ENCODE results near the gene TGFB3. TPM values are rescaled to one million over a fixed set of nuclear protein-coding genes. Genes with fewer than 3 reads are reported as not detected.

TGFB3 gene
- total RNA-seq, 1 donor from 2014 or later, result 0.91 TPM

DNA sequence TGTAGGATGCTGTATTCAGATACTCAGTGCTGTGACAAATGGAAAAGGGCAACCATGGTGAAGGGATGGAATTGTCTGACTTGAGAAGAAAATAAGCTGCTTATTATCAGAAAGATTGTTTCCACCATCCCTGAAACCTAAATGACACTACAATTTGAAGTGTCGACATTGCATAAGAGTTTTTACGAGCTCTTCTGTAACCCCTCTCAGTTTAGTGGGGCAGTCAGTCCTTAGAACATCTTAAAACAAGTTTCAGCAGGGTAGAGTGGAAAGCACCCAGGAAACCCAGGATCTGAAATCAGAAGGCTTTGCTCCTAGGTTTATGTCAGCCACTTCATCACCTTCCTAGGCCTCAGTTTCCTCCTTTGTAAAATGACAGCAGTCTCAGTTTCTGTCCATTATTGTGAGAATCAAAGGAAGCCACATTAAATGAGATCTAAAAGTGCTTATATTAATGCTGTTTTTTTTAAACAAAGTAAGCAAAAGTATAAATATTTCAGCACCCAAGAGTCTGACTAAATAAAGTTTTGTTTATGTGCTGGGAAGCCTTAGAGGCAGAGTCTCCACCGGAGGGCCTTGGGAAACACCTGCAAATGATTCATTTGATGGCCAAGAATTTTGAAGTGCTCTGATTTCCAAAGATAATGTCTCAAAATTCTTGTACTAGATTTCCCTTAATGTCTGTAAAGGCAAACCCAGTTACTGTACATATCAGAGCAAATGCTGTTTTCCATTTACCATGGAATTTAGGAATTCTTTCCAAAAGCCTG lies 5.6 kb upstream of the TGFB3 start:
- intact Hi-C loops (cut with micrococcal nuclease), result loop anchor here (2.0 to 5.0 kb wide), 4 partner anchors 780 to 1495 kb away; partner anchors contain the start of genes AHSA1, GSTZ1, ISCA2 and NPC2

DNA sequence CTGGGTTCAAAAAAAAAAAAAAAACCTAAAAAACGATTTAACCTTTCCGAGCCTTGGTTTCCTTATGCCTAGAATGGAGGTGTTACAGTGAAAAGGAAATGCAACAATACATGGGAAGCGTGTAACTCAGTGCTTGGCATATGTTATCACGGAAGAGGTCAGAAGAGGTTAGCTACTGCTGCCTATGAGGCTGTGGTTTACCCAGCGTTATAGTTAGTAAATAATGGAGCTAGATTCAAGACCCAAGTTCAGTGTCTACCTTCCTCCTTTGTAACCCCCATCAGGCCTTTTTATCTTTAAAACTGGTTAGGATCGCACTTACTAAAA lies 4.6 kb upstream of the TGFB3 start:
- intact Hi-C loops (cut with micrococcal nuclease), result loop anchor here (2.0 to 5.0 kb wide), 4 partner anchors 781 to 1494 kb away; partner anchors contain the start of genes AHSA1, GSTZ1, ISCA2 and NPC2

DNA sequence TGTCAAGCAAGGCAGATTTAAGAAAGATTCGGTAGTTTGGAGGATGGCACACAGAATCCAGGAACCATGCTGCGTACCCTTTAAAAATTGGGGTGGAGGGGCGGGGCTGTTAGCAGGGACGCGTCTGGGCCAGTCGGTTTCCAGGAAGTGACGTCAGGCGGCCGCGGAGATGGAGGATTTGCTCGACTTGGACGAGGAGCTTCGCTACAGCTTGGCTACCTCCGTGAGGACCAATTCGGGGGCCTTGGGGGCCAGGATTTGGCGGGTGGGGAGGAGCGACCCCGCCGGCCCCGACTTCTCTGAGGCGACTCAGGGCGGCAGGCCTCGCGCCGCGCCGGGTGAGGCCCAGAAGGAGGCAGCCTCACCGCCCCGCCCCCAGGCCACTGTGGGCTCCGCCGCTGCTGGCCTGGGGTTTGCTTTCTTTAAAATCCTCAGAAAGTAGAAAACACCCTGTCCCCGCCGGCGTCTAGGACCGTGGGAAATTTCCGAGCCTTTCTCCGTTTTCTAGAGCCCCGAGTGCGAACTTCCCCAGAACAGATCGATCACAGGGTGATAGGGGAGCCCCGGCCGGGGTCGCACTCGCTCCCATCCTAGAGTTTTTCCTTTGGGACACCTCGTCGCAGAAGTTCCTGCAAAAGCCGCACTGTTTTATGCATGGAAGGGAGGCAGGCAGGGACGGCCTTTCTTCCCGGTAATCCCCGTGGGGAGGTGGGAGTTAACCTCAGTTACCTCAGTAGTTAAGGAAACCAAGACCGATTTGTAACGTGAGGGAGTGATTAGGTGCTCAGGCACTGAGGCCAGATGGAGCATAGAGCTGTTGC lies 4.0 kb upstream of the TGFB3 start, which contains the start of gene IFT43:
Gene IFT43, plus strand, starts transcription at position 146 of the 821 bp plus-strand sequence. Its CDS starts 24 bp downstream, at position 170.
- intact Hi-C loops (cut with micrococcal nuclease), result loop anchor here (1.0 to 5.0 kb wide), 6 partner anchors 165 to 1494 kb away; partner anchors contain the start of genes AHSA1, GPATCH2L, GSTZ1 and ISCA2

DNA sequence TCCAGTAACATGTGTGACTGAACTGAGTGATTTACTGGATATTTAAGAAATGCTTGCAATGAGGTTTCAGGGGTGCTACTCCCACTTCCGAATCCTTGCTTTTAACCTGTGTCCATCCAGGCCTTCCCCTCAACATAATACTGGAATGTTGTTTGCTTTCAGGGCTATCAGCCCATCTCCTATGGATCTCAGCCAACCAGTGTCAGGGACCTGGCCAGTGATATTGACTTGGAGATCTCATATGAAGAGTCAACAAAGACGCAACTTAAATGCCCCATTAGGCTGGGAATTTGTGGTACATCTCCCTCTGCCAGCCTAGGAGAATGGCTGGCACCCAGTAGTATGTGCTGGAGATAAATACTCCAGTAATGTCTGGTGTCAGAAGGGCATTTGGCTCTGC lies 2.9 kb upstream of the TGFB3 start:
- intact Hi-C loops (cut with micrococcal nuclease), result loop anchor here (1.0 to 5.0 kb wide), 7 partner anchors 167 to 1492 kb away; partner anchors contain the start of genes AHSA1, GPATCH2L, ISCA2 and NEK9

DNA sequence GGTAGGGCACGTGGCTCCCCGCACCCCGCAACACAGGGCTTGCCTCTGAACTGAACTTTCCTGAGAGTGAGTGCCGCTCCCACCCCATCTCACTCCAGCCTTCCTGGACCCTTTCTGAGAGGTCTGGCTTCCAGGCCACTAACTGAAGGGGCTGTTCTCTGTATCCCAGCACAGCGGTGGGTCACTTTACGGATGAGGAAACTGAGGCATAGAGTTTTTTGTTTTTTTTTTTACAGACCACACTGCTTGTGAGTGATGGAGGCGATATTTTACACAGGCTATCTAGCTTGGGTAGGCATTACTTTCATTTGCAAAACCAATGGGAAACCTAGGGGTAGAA lies 1.2 kb upstream of the TGFB3 start:
- intact Hi-C loops (cut with micrococcal nuclease), result loop anchor here (5.0 kb wide), 2 partner anchors 856 to 979 kb away; partner anchors contain the start of gene NEK9

DNA sequence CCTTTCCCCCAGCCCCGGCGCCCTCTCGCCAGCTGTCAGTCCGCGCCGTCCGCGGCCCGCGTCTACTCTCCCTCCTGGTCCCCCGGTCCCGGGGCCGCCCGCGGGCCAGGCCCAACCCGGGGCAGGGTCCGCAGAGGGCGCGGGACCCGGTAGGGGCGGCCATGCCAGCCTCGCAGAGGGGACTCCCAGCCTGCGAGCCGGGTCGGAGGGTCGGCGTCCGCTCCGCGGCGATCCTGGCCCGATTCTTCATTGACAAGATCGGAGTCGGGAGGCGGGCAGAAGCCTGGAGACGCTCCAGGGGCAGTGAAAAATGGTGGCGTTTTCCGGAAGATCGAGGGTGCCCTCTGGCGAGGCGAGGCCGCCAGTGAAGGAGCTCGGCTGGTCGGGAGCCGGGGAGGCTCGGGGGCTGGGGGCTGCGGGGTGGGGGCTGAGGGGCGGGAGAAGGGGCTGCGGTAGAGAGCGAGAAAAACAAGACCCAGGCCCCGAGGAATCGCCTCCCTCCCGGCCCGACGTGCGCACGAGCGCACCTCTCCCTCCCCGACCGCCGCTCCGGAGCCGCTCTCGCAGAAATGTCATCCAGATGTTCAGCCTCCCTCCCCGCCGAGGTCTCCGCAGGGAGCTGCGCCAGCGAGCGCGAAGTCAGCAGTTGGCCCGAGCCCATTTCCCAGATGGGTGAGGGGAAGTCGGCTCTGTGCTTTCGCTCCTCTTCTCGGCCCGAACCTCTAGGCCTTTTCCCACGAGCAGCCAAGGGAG lies 647 bp upstream of the TGFB3 start:
- intact Hi-C loops (cut with micrococcal nuclease), result loop anchor here (1.0 to 5.0 kb wide), 5 partner anchors 76 to 980 kb away; partner anchors contain the start of gene NEK9

DNA sequence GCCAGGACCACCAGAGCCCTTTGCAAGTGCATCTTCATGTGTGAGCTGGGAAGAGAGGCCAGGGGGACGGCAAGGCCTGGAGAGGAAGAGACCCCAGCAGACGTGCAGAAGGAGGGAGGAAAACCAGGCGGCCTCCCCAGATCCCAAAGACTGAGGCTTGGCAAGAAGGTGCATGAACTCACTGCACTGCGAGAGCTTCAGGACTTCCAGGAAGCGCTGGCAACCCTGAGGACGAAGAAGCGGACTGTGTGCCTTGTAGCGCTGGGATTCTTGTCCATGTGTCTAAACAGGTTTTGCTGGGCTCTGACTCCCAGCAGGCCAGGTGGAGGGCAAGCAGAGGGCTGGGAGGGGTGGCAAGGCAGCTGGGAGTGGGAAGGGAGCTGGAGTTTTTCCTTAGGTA lies 939 bp downstream of the TGFB3 start:
- intact Hi-C loops (cut with micrococcal nuclease), result loop anchor here (5.0 kb wide), 2 partner anchors 854 to 981 kb away; partner anchors contain the start of gene NEK9

DNA sequence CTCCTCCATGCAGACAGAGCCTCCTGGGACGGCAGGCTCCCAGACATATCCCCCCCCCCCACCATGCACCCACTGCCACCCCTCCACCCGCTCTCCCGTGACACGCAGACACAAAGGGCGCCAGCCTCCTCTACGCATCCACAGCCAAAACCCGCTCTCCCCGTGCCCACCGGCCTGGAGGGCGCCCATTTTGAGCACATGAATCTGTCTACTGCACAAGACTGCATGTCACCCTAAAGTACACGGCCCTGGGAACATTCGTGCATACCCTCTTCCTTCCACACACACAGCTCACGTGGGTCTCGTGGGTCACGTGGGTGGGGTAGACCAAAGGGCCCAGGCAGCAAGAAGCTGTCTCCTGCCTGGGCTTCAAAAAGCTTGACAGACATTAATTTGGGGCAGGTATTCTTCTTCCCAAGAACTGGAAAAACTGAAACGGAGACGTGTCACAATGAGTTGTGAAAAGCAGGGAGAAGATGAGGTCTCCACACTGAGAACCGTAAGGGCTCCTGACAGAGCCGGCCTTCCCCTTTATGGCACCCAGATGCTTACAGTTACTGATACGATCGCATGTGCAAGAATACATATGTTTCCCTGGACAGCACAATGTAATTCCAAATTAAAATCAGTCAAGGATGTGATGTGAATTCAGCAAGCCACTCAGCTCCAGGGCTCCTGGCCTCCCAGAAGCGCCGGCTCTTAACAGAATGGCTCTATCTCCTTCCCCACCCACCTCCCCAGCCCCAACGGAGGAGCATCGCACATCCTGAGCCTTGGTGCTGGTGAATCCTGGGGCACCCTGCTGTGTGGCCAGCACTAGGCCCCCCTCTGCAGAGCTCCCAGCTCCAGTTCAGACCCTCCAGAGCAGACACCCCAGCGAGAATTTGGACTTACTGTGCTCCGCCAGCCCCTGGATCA lies 1.9 kb downstream of the TGFB3 start:
- intact Hi-C loops (cut with micrococcal nuclease), result loop anchor here (5.0 kb wide), 2 partner anchors 853 to 982 kb away; partner anchors contain the start of gene NEK9

DNA sequence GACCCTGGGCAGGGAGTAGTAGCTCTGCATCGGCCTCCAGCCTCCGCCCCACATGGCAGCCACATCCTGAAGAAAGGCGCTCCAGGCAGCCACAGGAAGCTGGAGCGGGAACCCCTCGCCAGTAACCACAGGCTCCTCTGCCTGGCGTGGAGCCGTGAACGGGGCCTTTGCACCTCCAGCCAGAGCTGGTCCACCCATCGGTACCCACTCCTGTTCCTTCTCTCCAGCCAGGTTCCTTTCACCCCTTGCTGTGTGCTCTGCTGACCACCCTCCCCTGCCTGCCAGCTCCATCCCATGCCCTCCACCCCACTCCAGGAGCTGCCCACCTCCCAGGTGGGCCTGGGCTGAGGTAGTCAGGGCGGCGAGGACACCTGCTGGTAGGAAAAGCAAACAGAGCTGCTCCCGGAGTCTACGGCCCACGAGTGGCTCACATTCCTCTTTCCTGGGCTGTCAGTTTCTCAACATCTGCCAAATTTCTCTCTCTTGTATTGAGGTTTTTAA lies 2.7 kb downstream of the TGFB3 start:
- intact Hi-C loops (cut with micrococcal nuclease), result no loop called here

DNA sequence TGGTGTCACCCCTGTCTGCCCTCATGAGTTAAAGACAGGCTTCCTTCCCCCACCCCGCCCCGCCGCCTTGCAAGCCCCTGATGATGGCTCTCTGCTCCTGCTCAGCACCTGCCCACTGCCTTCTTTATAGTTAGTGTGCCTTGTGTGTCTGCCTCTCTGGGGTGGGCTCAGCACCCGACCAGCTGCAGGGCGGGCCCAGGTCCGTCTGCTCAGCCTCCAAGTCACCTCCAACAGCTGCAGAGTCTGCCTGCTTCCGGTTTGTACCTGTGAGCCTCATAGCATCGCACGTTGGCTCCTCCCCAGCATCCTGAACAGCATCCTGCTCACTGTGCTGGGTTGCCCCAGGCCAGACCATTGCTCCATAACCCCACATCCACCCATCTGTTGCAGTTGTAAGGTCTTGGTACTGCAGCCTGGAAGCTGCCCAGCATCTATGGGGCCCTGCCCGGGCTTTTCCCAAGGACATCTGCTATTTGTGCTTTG lies 3.5 kb downstream of the TGFB3 start:
- intact Hi-C loops (cut with micrococcal nuclease), result no loop called here

DNA sequence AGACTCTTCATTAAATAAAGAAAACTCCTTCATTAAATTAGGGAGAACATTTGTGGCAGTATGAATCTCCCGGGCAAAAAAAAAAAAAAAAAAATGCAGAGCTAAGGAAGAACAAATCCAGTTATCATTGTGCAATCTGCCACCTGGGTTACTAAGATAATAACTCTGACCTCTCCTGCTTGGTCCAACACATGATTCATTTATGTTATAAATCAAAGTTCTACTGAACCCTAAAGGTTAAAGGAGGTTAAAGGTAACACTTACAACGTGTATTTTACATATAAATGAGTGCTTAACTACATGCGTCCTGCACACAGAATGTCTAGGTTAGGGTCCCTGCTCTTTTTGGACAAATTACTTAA lies 4.2 kb downstream of the TGFB3 start:
- intact Hi-C loops (cut with micrococcal nuclease), result no loop called here

DNA sequence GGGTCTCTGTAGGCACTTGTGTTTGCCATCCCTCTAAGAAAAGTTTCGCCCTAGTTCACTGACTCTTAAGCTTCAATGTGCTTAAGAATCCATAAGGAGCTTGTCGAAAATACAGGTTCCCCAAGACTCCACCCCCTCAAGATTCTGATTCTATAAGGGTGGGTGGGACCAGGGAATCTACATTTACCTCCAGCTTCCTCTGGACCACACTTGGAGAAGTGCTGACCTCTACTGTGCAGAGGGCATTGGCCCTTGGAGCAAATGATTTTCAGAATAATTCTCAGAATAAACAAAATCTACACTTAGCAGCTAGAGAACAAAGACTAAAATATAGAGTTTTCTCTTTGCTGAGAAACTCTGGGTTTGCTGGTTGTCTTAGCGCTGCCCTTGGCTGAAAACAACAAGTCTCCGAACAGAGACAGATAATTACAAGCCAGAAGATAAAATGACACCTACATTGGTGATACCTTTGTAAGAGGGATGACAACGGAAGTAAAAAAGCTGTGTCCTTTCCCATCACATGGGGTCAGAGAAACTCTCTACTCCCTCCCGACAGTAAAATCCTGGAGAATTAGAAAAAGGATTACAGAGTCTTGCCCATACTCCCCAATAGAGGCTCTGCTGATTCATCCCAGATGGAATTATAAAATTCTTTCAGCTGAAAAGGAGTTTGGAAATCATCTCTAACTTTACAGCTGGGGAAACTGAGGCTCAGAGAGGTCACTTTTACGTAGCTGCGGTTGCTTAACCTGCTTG lies 4.8 kb downstream of the TGFB3 start:
- intact Hi-C loops (cut with micrococcal nuclease), result no loop called here

DNA sequence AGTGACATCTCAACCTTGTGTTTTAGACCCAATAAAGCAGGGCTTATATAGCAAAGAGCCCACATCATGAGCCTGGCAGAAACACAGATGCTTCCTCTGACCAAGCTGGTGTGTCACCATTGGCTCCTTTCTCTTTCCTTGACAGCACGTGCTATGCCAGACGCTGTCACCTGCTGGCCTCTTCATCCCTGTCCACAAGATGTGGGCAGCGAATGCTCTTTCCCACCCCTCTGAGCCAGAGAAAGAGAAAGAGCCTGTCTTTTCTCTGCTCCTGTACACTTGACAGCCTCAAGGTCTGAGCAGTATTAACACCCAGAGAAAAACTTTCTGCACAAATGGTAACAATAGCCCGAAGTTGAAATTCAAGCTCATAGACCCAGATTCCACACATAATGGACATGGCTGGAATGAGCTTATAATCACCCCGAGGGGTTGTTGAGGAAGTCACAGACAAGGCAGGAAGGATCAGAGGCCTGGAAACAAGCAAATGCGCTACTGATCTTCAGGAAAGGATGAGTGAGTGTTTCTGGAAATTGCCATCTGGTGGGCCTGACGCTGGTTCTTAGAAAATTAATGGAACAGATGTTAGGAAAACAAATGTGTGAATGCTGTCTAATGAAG lies 8.9 kb downstream of the TGFB3 start:
- intact Hi-C loops (cut with micrococcal nuclease), result no loop called here

DNA sequence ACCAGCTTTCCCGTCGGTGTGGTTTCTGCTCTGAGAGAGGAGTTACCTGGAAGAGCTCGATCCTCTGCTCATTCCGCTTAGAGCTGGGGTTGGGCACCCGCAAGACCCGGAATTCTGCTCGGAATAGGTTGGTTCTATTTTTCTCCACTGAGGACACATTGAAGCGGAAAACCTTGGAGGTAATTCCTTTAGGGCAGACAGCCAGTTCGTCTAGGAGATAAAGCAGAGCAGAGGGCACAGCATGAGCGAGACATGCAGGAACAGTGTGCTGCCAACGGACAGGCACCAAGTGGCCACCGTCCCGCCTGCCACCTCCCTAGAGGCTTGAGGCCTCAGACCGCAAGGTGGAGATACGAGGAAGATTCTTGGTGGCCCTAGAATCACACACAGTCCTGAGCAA lies 10.3 kb downstream of the TGFB3 start:
- intact Hi-C loops (cut with micrococcal nuclease), result no loop called here

DNA sequence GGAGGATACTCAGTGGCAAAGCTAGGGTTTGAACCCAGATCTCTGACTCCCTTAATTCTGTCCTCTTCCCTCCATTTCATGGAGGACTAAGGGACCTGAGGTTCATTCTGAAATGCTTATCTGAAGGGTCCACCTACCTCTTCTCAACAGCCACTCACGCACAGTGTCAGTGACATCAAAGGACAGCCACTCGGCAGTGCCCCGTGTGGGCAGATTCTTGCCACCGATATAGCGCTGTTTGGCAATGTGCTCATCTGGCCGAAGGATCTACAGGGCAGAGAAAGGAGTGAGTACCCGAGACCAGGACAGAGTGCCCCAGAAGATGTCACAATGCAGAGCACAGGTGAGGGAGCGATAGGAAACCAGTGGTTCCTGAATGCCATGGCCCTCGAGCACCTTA lies 10.8 kb downstream of the TGFB3 start:
- intact Hi-C loops (cut with micrococcal nuclease), result no loop called here

DNA sequence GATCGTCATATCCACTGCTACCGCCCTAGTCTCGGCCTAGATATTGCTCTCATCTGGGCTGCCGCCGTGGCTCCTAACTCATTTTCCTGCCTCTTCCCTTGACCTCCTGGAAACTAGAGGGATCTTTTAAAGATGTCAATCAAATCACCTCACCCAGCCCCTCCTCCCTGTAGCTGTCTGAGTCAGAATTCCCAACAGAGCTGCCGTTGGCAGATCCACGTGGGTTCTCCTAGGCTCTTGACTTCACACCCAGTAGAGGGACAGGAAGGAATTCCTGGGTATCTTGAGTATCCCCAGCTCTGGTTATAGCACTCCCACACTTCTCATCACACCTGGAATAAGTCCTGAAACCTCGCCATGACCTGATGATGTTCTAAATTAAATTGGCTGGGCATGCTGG lies 11.9 kb downstream of the TGFB3 start:
- intact Hi-C loops (cut with micrococcal nuclease), result no loop called here

DNA sequence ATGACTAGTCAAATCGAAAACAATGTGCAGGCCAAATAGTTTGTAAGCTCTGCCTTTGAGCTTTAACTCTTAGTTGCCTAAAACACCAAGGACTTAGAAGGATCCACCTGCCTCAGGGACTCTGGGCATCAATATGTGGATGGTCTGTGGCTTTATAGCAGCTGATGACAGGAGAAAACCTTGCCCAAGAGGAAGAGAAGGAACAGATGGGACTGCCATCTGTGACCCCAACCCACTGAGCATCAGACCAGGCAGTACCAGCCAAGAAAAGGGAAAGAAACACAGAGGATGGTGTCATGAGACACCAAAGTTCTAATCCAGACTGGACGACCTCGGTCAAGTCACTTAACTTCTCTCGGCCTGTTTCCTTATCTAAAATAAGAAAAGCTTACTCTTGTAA lies 12.7 kb downstream of the TGFB3 start:
- intact Hi-C loops (cut with micrococcal nuclease), result no loop called here

DNA sequence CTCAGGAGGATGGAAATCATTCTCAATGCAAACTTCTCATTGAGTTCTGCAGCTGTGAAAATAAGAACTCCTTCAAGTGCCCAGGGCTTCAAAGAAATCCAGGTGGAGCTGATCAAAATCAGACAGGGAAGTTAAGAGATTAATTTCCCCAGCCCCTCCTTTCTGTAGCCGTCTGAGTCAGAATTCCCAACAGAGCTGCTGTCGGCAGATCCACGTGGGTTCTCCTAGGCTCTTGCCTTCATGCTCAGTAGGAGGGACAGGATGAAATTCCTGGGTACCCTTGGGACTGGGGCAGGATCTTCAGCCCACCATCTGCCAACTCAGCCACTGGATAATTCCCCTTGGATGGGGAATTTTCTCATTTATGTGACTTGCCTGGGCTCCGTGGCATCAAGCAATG lies 13.3 kb downstream of the TGFB3 start:
- intact Hi-C loops (cut with micrococcal nuclease), result no loop called here

DNA sequence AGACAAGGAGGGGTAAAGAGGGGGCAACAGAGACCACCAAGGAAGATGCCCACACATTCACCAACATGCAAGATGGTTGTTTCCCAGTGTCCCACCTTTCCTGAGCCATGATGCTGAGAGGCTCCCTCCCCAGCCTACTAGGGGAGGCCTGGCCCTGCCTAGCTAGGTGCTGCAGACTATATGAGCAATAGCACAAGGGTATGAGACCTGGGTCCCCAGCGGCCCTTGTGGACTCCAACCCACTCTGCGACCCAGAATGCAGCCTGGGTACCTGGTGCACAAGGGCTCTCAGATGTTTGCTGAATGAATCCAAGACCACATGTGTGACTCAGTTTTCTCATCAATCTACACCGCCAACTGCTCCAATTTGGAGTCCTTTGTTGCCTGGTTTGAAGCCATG lies 13.9 kb downstream of the TGFB3 start:
- intact Hi-C loops (cut with micrococcal nuclease), result no loop called here

All from T-helper 1 cell treated with Interleukin-12 subunit alpha and Interleukin-12 subunit beta and Interleukin-4 antibody, amounts not matched to agents 30 ng/mL and 1 ng/mL, for 36 hours (primary cell).